ENCODE results near the gene TMCO6.

DNA sequence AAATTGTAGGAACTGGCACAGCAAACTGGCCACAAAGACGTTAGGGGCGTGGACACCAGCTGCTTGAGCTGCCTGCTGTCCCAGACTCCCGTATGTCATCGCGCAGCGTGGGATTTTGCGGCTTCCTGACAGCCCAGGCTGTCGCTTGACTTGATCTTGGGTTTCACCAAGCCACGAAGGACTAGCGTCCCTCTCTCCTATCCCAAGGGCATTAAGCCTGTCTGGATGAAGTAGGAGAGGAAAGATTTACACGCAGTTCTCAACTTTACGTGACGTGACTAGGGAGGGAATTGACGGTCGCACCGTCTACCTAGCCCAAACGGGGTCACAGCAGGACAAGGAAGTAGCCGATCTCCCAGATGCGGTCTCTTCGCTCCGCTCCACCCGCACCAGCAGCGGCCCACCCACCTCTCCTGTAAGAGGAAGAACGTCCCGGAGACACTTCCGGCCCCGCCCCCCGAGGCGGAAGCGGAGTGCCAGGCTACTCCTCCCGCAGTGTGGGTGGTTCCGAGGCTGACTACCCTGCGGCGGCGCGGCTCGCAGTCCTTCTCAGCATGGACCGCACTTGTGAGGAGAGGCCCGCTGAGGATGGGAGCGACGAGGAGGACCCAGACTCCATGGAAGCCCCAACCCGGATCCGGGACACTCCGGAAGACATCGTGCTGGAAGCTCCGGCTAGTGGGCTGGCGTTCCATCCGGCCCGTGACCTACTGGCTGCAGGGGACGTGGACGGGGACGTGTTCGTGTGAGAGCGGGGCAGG lies 25.3 kb downstream of the TMCO6 start, which contains the start of gene WDR55:
- TF ChIP-seq MYBL2 (IDR thresholded peaks at IDR 0.05; ENCODE audit: low read depth), result no peak
- TF ChIP-seq MYBL2 (CRISPR knock-in tag; IDR thresholded peaks at IDR 0.05; ENCODE audit: borderline replicate concordance), result no peak
- no peak for TF ChIP-seq HOXB6 (CRISPR knock-in tag; IDR thresholded peaks at IDR 0.05; ENCODE audit: borderline replicate concordance)
- TF ChIP-seq, protein P1, sequence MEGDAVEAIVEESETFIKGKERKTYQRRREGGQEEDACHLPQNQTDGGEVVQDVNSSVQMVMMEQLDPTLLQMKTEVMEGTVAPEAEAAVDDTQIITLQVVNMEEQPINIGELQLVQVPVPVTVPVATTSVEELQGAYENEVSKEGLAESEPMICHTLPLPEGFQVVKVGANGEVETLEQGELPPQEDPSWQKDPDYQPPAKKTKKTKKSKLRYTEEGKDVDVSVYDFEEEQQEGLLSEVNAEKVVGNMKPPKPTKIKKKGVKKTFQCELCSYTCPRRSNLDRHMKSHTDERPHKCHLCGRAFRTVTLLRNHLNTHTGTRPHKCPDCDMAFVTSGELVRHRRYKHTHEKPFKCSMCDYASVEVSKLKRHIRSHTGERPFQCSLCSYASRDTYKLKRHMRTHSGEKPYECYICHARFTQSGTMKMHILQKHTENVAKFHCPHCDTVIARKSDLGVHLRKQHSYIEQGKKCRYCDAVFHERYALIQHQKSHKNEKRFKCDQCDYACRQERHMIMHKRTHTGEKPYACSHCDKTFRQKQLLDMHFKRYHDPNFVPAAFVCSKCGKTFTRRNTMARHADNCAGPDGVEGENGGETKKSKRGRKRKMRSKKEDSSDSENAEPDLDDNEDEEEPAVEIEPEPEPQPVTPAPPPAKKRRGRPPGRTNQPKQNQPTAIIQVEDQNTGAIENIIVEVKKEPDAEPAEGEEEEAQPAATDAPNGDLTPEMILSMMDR (IDR thresholded peaks at IDR 0.05 in 2 of 3, conservative IDR thresholded peaks at IDR 0.05 in 1 of 3; ENCODE audit: insufficient read depth in 2 of 3, low read depth in 1 of 3, low read length in 3 of 3), result 0 out of 6 replicates have a peak, but pooled peaks of 1 of the 3 experiments have one; percentile 5
- no peak for TF ChIP-seq RAD51 (IDR thresholded peaks at IDR 0.05; ENCODE audit: borderline replicate concordance, low read depth)
- no peak for TF ChIP-seq ZNF644 (tag; IDR thresholded peaks at IDR 0.05; ENCODE audit: low read depth)
- TF ChIP-seq ATF7 (IDR thresholded peaks at IDR 0.05), result peak; percentile 87
- TF ChIP-seq TCF3 (CRISPR knock-in tag; IDR thresholded peaks at IDR 0.05), result peak; percentile 50; the same call in 1 of the 2 replicates

All from K562 (cell line).